Testis (tissue), 3 donors: ENCODE data around the gene PDS5B. TPM values are rescaled to one million over a fixed set of nuclear protein-coding genes. Genes with fewer than 3 reads are reported as not detected.

Experiments
- polyA plus RNA-seq: library from polyadenylated mRNA; stranded (reverse); fragments of 350-450 nt; fragmentation: Illumina TruSeq; extraction: RNeasy Lipid Tissue Mini Kit (QIAGEN cat#74804); gene quantifications from one replicate; pipeline ENCODE4 v1.2.3, GENCODE V29; 2014; ENCODE audit warnings: low read depth, low replicate concordance; ENCODE audit not compliant: insufficient read depth
- small RNA-seq, 2 donors: library from RNA; depleted of rRNA; stranded (forward); fragments of <200 nt; gene quantifications; one replicate each; pipeline ENCODE3, GENCODE V24; 2016
- total RNA-seq, 2 donors: library from RNA; depleted of rRNA; stranded (reverse); fragments of >200 nt; gene quantifications; one replicate each; pipeline ENCODE4 v1.2.3, GENCODE V29; 2016

PDS5B gene
- total and polyA plus RNA-seq, 3 donors from 2014 or later: 19.0 to 52.4 (median 46.3) TPM

Small RNAs within 50 kb of the gene (small RNA-seq; reads per million reads assigned to genes)
- gene RNY1P4: 0 reads per million in 2 donors

Other genes with a start within 250 kb of the PDS5B start
- 10 to 100 TPM; 12.8 to 13.6 TPM for gene N4BP2L1, start 158.3 kb upstream of the PDS5B start, total RNA-seq
- gene N4BP2L1, start 158.3 kb upstream of the PDS5B start, polyA plus RNA-seq: 8.3 TPM
- gene N4BP2L2, start 47.7 kb upstream of the PDS5B start, total RNA-seq: 100 to 1,000 TPM; 187 to 197 TPM
- 56.4 TPM for gene N4BP2L2, start 47.7 kb upstream of the PDS5B start, polyA plus RNA-seq